Natural killer cell (primary cell): Measurements from ENCODE around the gene SLC15A3. TPM values are rescaled to one million over a fixed set of nuclear protein-coding genes. Genes with fewer than 3 reads are reported as not detected.
"Not testable (repeated sequence)": the region's sequence is repeated elsewhere in the genome, so short reads cannot be mapped to it uniquely, and the experiment has no call there.

ENCODE experiments used
- ATAC-seq, 3 donors: fragments of 150-1000 bp in 2 of 3; fragments of 200-7000 bp in 1 of 3; cut with Tn5 transposase; 1 replicate in 1 of 3; 2 replicates in 2 of 3; pipeline ENCODE4 v1.10.0; 2021; ENCODE audit warnings: mild to moderate bottlenecking in 2 of 3, moderate library complexity in 2 of 3
- DNase-seq, 2 donors: peaks; one replicate each; pipeline versions ENCODE4 v3.0.0 to v3.0.0-alpha.2; 2013 to 2021; ENCODE audit warnings: mixed read lengths in 1 of 2
- H3K27ac ChIP-seq: one replicate; pipeline ENCODE4 v1.5.1; 2013; ENCODE audit warnings: mild to moderate bottlenecking, low read length
- H3K27me3 ChIP-seq: one replicate; pipeline ENCODE4 v1.6.1; 2013; ENCODE audit warnings: low read length; ENCODE audit not compliant: control insufficient read depth, insufficient read depth
- H3K36me3 ChIP-seq: one replicate; pipeline ENCODE4 v1.6.1; 2013; ENCODE audit warnings: low read length; ENCODE audit not compliant: control insufficient read depth, insufficient read depth
- H3K4me1 ChIP-seq: one replicate; pipeline ENCODE4 v1.6.1; 2013; ENCODE audit warnings: low read length; ENCODE audit not compliant: control insufficient read depth, insufficient read depth
- H3K4me3 ChIP-seq: one replicate; pipeline ENCODE4 v1.5.1; 2013; ENCODE audit warnings: low read length
- H3K9me3 ChIP-seq: one replicate; pipeline ENCODE4 v1.6.1; 2013; ENCODE audit warnings: low read length; ENCODE audit not compliant: control insufficient read depth, insufficient read depth
- H3K27ac Mint-ChIP-seq, 2 donors: one replicate each; pipeline ENCODE4 v1.8.0; 2022; ENCODE audit warnings: mild to moderate bottlenecking in 2 of 2, mixed read lengths in 2 of 2, moderate library complexity in 1 of 2
- H3K27me3 Mint-ChIP-seq, 2 donors: one replicate each; pipeline ENCODE4 v1.8.0; 2022; ENCODE audit warnings: low read depth in 2 of 2, mixed read lengths in 2 of 2
- H3K36me3 Mint-ChIP-seq: one replicate; pipeline ENCODE4 v1.8.0; 2022; ENCODE audit warnings: mixed read lengths
- H3K4me1 Mint-ChIP-seq, 2 donors: one replicate each; pipeline ENCODE4 v1.8.0; 2022; ENCODE audit warnings: mixed read lengths in 2 of 2
- H3K4me3 Mint-ChIP-seq: one replicate; pipeline ENCODE4 v1.8.0; 2022; ENCODE audit warnings: mild to moderate bottlenecking, moderate library complexity, mixed read lengths
- H3K9me3 Mint-ChIP-seq, 2 donors: one replicate each; pipeline ENCODE4 v1.8.0; 2022; ENCODE audit warnings: mixed read lengths in 2 of 2
- CTCF ChIP-seq: fragments of 200-600 bp; IDR thresholded peaks from one replicate; pipeline ENCODE4 v1.8.0; 2022; ENCODE audit warnings: antibody characterized with exemption
- WGBS: methylation state at CpG from one replicate; pipeline ENCODE4 v1.1.7; 2013; ENCODE audit warnings: missing lambda C conversion rate; ENCODE audit not compliant: insufficient coverage; 5-methylcytosine and 5-hydroxymethylcytosine counted together
- intact Hi-C: fragments of 100-400 bp; cut with micrococcal nuclease; formaldehyde crosslinking; loops from one replicate; pipeline ENCODE4 v1.14.2; 2022
- total RNA-seq, 4 donors: library from RNA; stranded (reverse); fragments of 120-200 nt in 1 of 4; gene quantifications; one replicate each; pipeline versions ENCODE4 v1.2.3 to v1.2.4, GENCODE V29; 2013 to 2022

Gene SLC15A3
- total RNA-seq, 3 donors from 2014 or later (not counting 1 experiment from before 2014, with no cell fraction given): 11.6 to 26.5 (median 20.1) TPM

DNA sequence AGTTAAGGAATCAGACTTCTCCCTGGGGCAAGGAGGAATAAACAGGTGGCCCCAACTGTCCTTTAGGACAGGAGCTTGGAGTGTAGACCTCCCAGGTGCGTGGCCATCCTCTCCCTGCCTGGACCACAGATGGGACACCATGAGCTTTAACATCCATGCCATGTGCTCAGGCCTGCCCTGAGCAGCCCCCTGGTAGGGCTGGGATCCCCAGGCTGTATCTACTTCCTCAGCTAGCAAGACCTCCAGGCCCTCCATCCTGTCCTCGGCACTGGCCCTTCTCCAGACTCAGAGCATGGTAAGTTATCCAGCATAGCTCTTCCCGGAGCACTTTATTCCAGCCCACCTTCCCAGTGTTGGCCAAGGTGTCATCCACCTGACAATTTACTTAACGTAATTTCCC, 25.2 kb upstream of the SLC15A3 start:
- DNase-seq (no peak), ATAC-seq (no peak)
- Histone ChIP-seq H3K9me3 (no peaks in the 10 kb centered on the region), H3K4me1 (peaks cover 77% of the 10 kb centered on the region), H3K27me3 (no peaks in the 10 kb centered on the region), H3K36me3 (no peaks in the 10 kb centered on the region), H3K4me3 (no peak overlapping the region), H3K27ac (peak overlapping the region; percentile 5)
- peak overlapping the region in 1 of 2 donors; percentile 88 for H3K27ac Mint-ChIP-seq
- H3K9me3 Mint-ChIP-seq: no peaks in the 10 kb centered on the region
- peaks cover 22 to 56% of the 10 kb centered on the region in 2 donors for H3K4me1 Mint-ChIP-seq
- intact Hi-C loops: no loop called here
- peak overlapping the region; percentile 73 for H3K4me3 Mint-ChIP-seq
- TF ChIP-seq CTCF: no peak
- H3K27me3 Mint-ChIP-seq: no peaks in the 10 kb centered on the region
- 85% methylated on average over 4 of the region's 4 CpGs for WGBS
- no peaks in the 10 kb centered on the region for H3K36me3 Mint-ChIP-seq

GRCh38 chr11:60974726-60975125, 22.8 kb upstream of the SLC15A3 start:
- peak in 1 of 2 donors; percentile 51 for DNase-seq
- H3K9me3 Mint-ChIP-seq: no peaks in the 10 kb centered on the region
- peak overlapping the region in 1 of 2 donors; percentile 38 for H3K27ac Mint-ChIP-seq
- peaks cover 0 to 3% of the 10 kb centered on the region in 2 donors for H3K27me3 Mint-ChIP-seq
- H3K4me3 Mint-ChIP-seq: peak overlapping the region; percentile 58
- Histone ChIP-seq H3K27ac (peak overlapping the region; percentile 53), H3K27me3 (no peaks in the 10 kb centered on the region), H3K4me1 (peaks cover 75% of the 10 kb centered on the region), H3K9me3 (no peaks in the 10 kb centered on the region), H3K4me3 (no peak overlapping the region), H3K36me3 (no peaks in the 10 kb centered on the region)
- intact Hi-C loops: no loop called here
- WGBS: 79% methylated on average over 6 of the region's 6 CpGs
- ATAC-seq: no peak
- TF ChIP-seq CTCF: no peak
- H3K36me3 Mint-ChIP-seq: no peaks in the 10 kb centered on the region
- peaks cover 44 to 74% of the 10 kb centered on the region in 2 donors for H3K4me1 Mint-ChIP-seq

GRCh38 chr11:60974316-60974715, 22.3 kb upstream of the SLC15A3 start:
- peaks cover 44 to 74% of the 10 kb centered on the region in 2 donors for H3K4me1 Mint-ChIP-seq
- DNase-seq, ATAC-seq, intact Hi-C loops, H3K4me3 ChIP-seq, H3K36me3 ChIP-seq, H3K9me3 ChIP-seq, H3K27me3 ChIP-seq, H3K27me3 Mint-ChIP-seq, H3K9me3 Mint-ChIP-seq, H3K36me3 Mint-ChIP-seq: not testable (repeated sequence)
- peak overlapping the region; percentile 58 for H3K4me3 Mint-ChIP-seq
- H3K27ac Mint-ChIP-seq: peak overlapping the region in 1 of 2 donors; percentile 57
- peaks cover 71% of the 10 kb centered on the region for H3K4me1 ChIP-seq
- WGBS: 71% methylated on average over 12 of the region's 13 CpGs
- H3K27ac ChIP-seq: peak overlapping the region; percentile 53

GRCh38 chr11:60973699-60974098, 21.7 kb upstream of the SLC15A3 start:
- no peaks in the 10 kb centered on the region for H3K36me3 Mint-ChIP-seq
- peak overlapping the region; percentile 55 for H3K4me3 ChIP-seq
- H3K4me1 ChIP-seq: peaks cover 64% of the 10 kb centered on the region
- DNase-seq (no peak), ATAC-seq (no peak)
- H3K27me3 ChIP-seq: no peaks in the 10 kb centered on the region
- H3K9me3 ChIP-seq: no peaks in the 10 kb centered on the region
- no peaks in the 10 kb centered on the region for H3K36me3 ChIP-seq
- intact Hi-C loops: no loop called here
- peak overlapping the region in 1 of 2 donors; percentile 57 for H3K27ac Mint-ChIP-seq
- H3K4me1 Mint-ChIP-seq: peaks cover 38 to 68% of the 10 kb centered on the region in 2 donors
- H3K4me3 Mint-ChIP-seq: peak overlapping the region; percentile 89
- peaks cover 0 to 7% of the 10 kb centered on the region in 2 donors for H3K27me3 Mint-ChIP-seq
- H3K9me3 Mint-ChIP-seq: no peaks in the 10 kb centered on the region
- no peak for TF ChIP-seq CTCF
- 77% methylated on average over 6 of the region's 6 CpGs for WGBS
- H3K27ac ChIP-seq: peak overlapping the region; percentile 53
